Lower leg skin (tissue), 3 donors: ENCODE results near the gene FTO.

Experiments
- POLR2A ChIP-seq, 2 donors: fragments of 450-650 bp; IDR thresholded peaks; one replicate each; pipeline ENCODE4 v1.6.1; 2016 to 2017; ENCODE audit warnings: antibody characterized with exemption in 2 of 2, mild to moderate bottlenecking in 1 of 2, moderate library complexity in 1 of 2
- TF ChIP-seq, protein P1 (sequence below), 3 donors: fragments of 450-650 bp; IDR thresholded peaks; one replicate each; pipeline ENCODE4 v1.5.1; 2016; ENCODE audit warnings: antibody characterized with exemption in 3 of 3, mild to moderate bottlenecking in 3 of 3, moderate library complexity in 2 of 3

DNA sequence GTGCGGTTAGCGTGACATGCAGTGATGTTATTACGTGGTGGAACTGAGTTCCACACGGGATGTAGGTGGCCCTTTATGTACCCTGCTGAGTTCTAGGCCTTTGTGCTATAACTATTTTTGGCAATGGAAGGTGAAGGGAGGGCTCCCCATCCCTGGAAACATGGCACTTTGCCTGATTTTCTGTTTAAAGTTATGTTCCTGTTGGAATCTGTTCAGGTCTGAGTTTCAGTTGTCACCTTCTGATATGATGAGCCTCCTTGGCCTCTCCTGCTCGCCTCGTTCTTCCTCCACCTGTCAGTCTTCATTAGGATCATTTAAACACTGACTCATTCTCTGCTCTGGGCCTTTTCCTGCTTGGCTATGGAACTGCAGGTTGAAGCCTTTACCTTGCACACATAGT, 200.6 kb downstream of the FTO start:
- TF ChIP-seq, protein P1, sequence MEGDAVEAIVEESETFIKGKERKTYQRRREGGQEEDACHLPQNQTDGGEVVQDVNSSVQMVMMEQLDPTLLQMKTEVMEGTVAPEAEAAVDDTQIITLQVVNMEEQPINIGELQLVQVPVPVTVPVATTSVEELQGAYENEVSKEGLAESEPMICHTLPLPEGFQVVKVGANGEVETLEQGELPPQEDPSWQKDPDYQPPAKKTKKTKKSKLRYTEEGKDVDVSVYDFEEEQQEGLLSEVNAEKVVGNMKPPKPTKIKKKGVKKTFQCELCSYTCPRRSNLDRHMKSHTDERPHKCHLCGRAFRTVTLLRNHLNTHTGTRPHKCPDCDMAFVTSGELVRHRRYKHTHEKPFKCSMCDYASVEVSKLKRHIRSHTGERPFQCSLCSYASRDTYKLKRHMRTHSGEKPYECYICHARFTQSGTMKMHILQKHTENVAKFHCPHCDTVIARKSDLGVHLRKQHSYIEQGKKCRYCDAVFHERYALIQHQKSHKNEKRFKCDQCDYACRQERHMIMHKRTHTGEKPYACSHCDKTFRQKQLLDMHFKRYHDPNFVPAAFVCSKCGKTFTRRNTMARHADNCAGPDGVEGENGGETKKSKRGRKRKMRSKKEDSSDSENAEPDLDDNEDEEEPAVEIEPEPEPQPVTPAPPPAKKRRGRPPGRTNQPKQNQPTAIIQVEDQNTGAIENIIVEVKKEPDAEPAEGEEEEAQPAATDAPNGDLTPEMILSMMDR (IDR thresholded peaks at IDR 0.05), result no peak
- no peak for TF ChIP-seq POLR2A (IDR thresholded peaks at IDR 0.05)
